Neuronal stem cell (in vitro differentiated cells): Measurements from ENCODE around the gene ANKRD44.
A peak's percentile ranks its signal among the peaks of the same experiment; 100 is the strongest.

Source experiments
- DNase-seq: peaks from one replicate; pipeline ENCODE4 v3.0.0-alpha.2; 2013; ENCODE audit warnings: low spot score
- H2AFZ ChIP-seq: one replicate; pipeline ENCODE4 v1.6.1; 2013; ENCODE audit warnings: mild to moderate bottlenecking, low read length, inconsistent platforms
- H2AK5ac ChIP-seq: 2 replicates; pipeline ENCODE4 v1.6.1; 2013; ENCODE audit warnings: low read depth, mild to moderate bottlenecking, inconsistent platforms, low read length, moderate library complexity, mixed read lengths
- H2BK120ac ChIP-seq: 2 replicates; pipeline ENCODE4 v1.6.1; 2013; ENCODE audit warnings: low read depth, mild to moderate bottlenecking, inconsistent platforms, low read length, moderate library complexity, mixed read lengths
- H2BK12ac ChIP-seq: one replicate; pipeline ENCODE4 v1.6.1; 2013; ENCODE audit warnings: low read length, inconsistent platforms
- H2BK15ac ChIP-seq: 2 replicates; pipeline ENCODE4 v1.6.1; 2013; ENCODE audit warnings: mild to moderate bottlenecking, low read length, inconsistent platforms, mixed read lengths
- H2BK5ac ChIP-seq: one replicate; pipeline ENCODE4 v1.6.1; 2013; ENCODE audit warnings: inconsistent platforms, mild to moderate bottlenecking, low read length, moderate library complexity
- H3K14ac ChIP-seq: one replicate; pipeline ENCODE4 v1.6.1; 2013; ENCODE audit warnings: low read length, inconsistent platforms
- H3K18ac ChIP-seq: 2 replicates; pipeline ENCODE4 v1.6.1; 2013; ENCODE audit warnings: low read length, inconsistent platforms
- H3K23ac ChIP-seq: 2 replicates; pipeline ENCODE4 v1.6.1; 2013; ENCODE audit warnings: low read depth, mild to moderate bottlenecking, mixed read lengths, low read length, inconsistent platforms; ENCODE audit not compliant: poor library complexity
- H3K27ac ChIP-seq: replicated peaks from 3 replicates; pipeline ENCODE4 v1.5.1; 2013; ENCODE audit warnings: low read length, inconsistent platforms
- H3K27me3 ChIP-seq, 3 experiments: 2 replicates each; pipeline ENCODE4 v1.6.1; 2013; ENCODE audit warnings: low read length in 3 of 3, mild to moderate bottlenecking in 2 of 3, inconsistent platforms in 1 of 3, low read depth in 1 of 3, mixed read lengths in 1 of 3, moderate library complexity in 1 of 3; ENCODE audit not compliant: control insufficient read depth in 3 of 3, insufficient read depth in 3 of 3
- H3K36me3 ChIP-seq, 2 donors: replicated peaks in 1 of 2; 2 replicates each; pipeline ENCODE4 v1.6.1; 2013; ENCODE audit warnings: low read length in 2 of 2; ENCODE audit not compliant: control insufficient read depth in 2 of 2, insufficient read depth in 2 of 2
- H3K4ac ChIP-seq: 2 replicates; pipeline ENCODE4 v1.6.1; 2013; ENCODE audit warnings: inconsistent platforms, mild to moderate bottlenecking, low read length, moderate library complexity
- H3K4me1 ChIP-seq, 2 donors: 1 replicate in 1 of 2; 2 replicates in 1 of 2; pipeline ENCODE4 v1.6.1; 2013; ENCODE audit warnings: low read length in 2 of 2, low read depth in 1 of 2; ENCODE audit not compliant: control insufficient read depth in 2 of 2, insufficient read depth in 1 of 2
- H3K4me2 ChIP-seq: one replicate; pipeline ENCODE4 v1.6.1; 2013; ENCODE audit warnings: mild to moderate bottlenecking, low read length, inconsistent platforms; ENCODE audit not compliant: insufficient read depth, poor library complexity, severe bottlenecking
- H3K4me3 ChIP-seq, 2 donors: 2 replicates each; pipeline ENCODE4 v1.5.1; 2013; ENCODE audit warnings: low read length in 2 of 2, mild to moderate bottlenecking in 2 of 2, inconsistent platforms in 1 of 2, moderate library complexity in 1 of 2
- H3K79me1 ChIP-seq: one replicate; pipeline ENCODE4 v1.6.1; 2013; ENCODE audit warnings: low read depth, mild to moderate bottlenecking, inconsistent platforms, low read length, moderate library complexity
- H3K9ac ChIP-seq: one replicate; pipeline ENCODE4 v1.6.1; 2013; ENCODE audit warnings: mild to moderate bottlenecking, low read depth, low read length, inconsistent platforms; ENCODE audit not compliant: poor library complexity
- H3K9me3 ChIP-seq, 2 donors: replicated peaks in 1 of 2; 2 replicates each; pipeline versions ENCODE3 to v1.6.1; 2013; ENCODE audit warnings: low read length in 2 of 2, mild to moderate bottlenecking in 2 of 2, inconsistent platforms in 1 of 2, low read depth in 1 of 2, mixed read lengths in 1 of 2, moderate library complexity in 1 of 2; ENCODE audit not compliant: control insufficient read depth in 2 of 2, insufficient read depth in 1 of 2
- H4K8ac ChIP-seq: one replicate; pipeline ENCODE4 v1.6.1; 2013; ENCODE audit warnings: low read depth, mild to moderate bottlenecking, inconsistent platforms, low read length, moderate library complexity
- H4K91ac ChIP-seq: one replicate; pipeline ENCODE4 v1.6.1; 2013; ENCODE audit warnings: low read length, low read depth, mild to moderate bottlenecking, inconsistent platforms; ENCODE audit not compliant: poor library complexity
- WGBS, 2 donors: extraction: QIAGEN DNeasy Blood & Tissue Kit; methylation state at CpG; one replicate each; pipeline ENCODE4 v1.1.7; 2013; ENCODE audit warnings: missing lambda C conversion rate in 2 of 2, mixed read lengths in 1 of 2; ENCODE audit not compliant: insufficient read length in 2 of 2, insufficient replicate concordance in 1 of 2; ENCODE audit errors: extremely low coverage in 2 of 2; 5-methylcytosine and 5-hydroxymethylcytosine counted together

ANKRD44 gene

GRCh38 chr2:196970099-196970498, 340.5 kb downstream of the ANKRD44 start:
- peaks cover 0 to 4% of the 10 kb centered on the region in 2 donors for H3K9me3 ChIP-seq
- H2AK5ac ChIP-seq, result no peak overlapping the region
- H3K36me3 ChIP-seq, result no peaks in the 10 kb centered on the region
- WGBS, 2 donors, result no CpG with 5 or more reads among the region's 4 CpGs
- H2AFZ ChIP-seq, result no peak overlapping the region
- H4K91ac ChIP-seq, result no peak overlapping the region
- H3K79me1 ChIP-seq, result no peaks in the 10 kb centered on the region
- H2BK15ac ChIP-seq, result no peak overlapping the region
- no peak overlapping the region for H3K14ac ChIP-seq
- H3K4ac ChIP-seq, result no peak overlapping the region
- H3K27me3 ChIP-seq, result no peaks in the 10 kb centered on the region
- no peak overlapping the region for H3K4me2 ChIP-seq
- no peak overlapping the region for H4K8ac ChIP-seq
- no peak overlapping the region for H3K4me3 ChIP-seq
- no peak overlapping the region for H3K18ac ChIP-seq
- DNase-seq, result no peak
- peaks cover 3 to 11% of the 10 kb centered on the region in 2 donors for H3K4me1 ChIP-seq
- H2BK12ac ChIP-seq, result no peak overlapping the region
- H3K23ac ChIP-seq, result no peak overlapping the region
- H2BK120ac ChIP-seq, result no peak overlapping the region
- H3K27ac ChIP-seq, result no peak overlapping the region
- no peak overlapping the region for H2BK5ac ChIP-seq
- H3K9ac ChIP-seq, result no peak overlapping the region

- H3K18ac ChIP-seq, result no peak overlapping the region
Observed at GRCh38 chr2:196968516-196968915, 342.1 kb downstream of the ANKRD44 start.

GRCh38 chr2:196967775-196968174, 342.8 kb downstream of the ANKRD44 start:
- H3K14ac ChIP-seq, result no peak overlapping the region
- peaks cover 0 to 1% (median 0%) of the 10 kb centered on the region in 3 experiments for H3K27me3 ChIP-seq
- no peaks in the 10 kb centered on the region for H3K36me3 ChIP-seq
- no peak overlapping the region for H3K4me3 ChIP-seq
- no peak overlapping the region for H2AK5ac ChIP-seq
- no peak overlapping the region for H3K9ac ChIP-seq
- H2BK120ac ChIP-seq, result no peak overlapping the region
- no peak overlapping the region for H3K23ac ChIP-seq
- WGBS, 2 donors, result no CpG with 5 or more reads among the region's 3 CpGs
- H3K4me1 ChIP-seq, result peaks cover 3 to 11% of the 10 kb centered on the region in 2 donors
- H3K4me2 ChIP-seq, result no peak overlapping the region
- no peak overlapping the region for H4K91ac ChIP-seq
- no peak overlapping the region for H3K18ac ChIP-seq
- H2AFZ ChIP-seq, result no peak overlapping the region
- no peak overlapping the region for H2BK5ac ChIP-seq
- H3K9me3 ChIP-seq, result peaks cover 0 to 4% of the 10 kb centered on the region in 2 donors
- no peaks in the 10 kb centered on the region for H3K79me1 ChIP-seq
- H2BK12ac ChIP-seq, result no peak overlapping the region
- no peak overlapping the region for H2BK15ac ChIP-seq
- no peak overlapping the region for H3K27ac ChIP-seq
- no peak for DNase-seq
- H4K8ac ChIP-seq, result no peak overlapping the region
- no peak overlapping the region for H3K4ac ChIP-seq

More at GRCh38 chr2:196968516-196968915, 342.1 kb downstream of the ANKRD44 start:
- WGBS, 2 donors, result no CpG with 5 or more reads among the region's 1 CpG
- H3K4me1 ChIP-seq, result peaks cover 3 to 11% of the 10 kb centered on the region in 2 donors
- H3K23ac ChIP-seq, result no peak overlapping the region
- no peak overlapping the region for H4K91ac ChIP-seq
- H2BK120ac ChIP-seq, result no peak overlapping the region
- no peak overlapping the region for H2AFZ ChIP-seq
- no peaks in the 10 kb centered on the region for H3K27me3 ChIP-seq
- H4K8ac ChIP-seq, result no peak overlapping the region
- H3K27ac ChIP-seq, result no peak overlapping the region
- H2BK12ac ChIP-seq, result no peak overlapping the region
- no peak overlapping the region for H2BK15ac ChIP-seq
- DNase-seq, result no peak
- no peak overlapping the region for H3K4me3 ChIP-seq
- H3K9me3 ChIP-seq, result peaks cover 0 to 4% of the 10 kb centered on the region in 2 donors
- H2AK5ac ChIP-seq, result no peak overlapping the region
- H3K4ac ChIP-seq, result no peak overlapping the region
- no peak overlapping the region for H3K14ac ChIP-seq
- no peak overlapping the region for H2BK5ac ChIP-seq
- no peak overlapping the region for H3K4me2 ChIP-seq
- no peak overlapping the region for H3K9ac ChIP-seq
- no peaks in the 10 kb centered on the region for H3K36me3 ChIP-seq
- H3K79me1 ChIP-seq, result no peaks in the 10 kb centered on the region

- no peak overlapping the region for H2BK15ac ChIP-seq
- H3K9me3 ChIP-seq, result peaks cover 0 to 4% of the 10 kb centered on the region in 2 donors
- H3K36me3 ChIP-seq, result no peaks in the 10 kb centered on the region
- H4K8ac ChIP-seq, result no peak overlapping the region
- H4K91ac ChIP-seq, result no peak overlapping the region
- H2BK120ac ChIP-seq, result no peak overlapping the region
- H3K4me3 ChIP-seq, result no peak overlapping the region
- H2BK12ac ChIP-seq, result no peak overlapping the region
- peak overlapping the region; percentile 50 for H2AFZ ChIP-seq
- peaks cover 3 to 11% of the 10 kb centered on the region in 2 donors for H3K4me1 ChIP-seq
- peaks cover 0 to 1% (median 0%) of the 10 kb centered on the region in 3 experiments for H3K27me3 ChIP-seq
- no peak overlapping the region for H3K4me2 ChIP-seq
- no peak overlapping the region for H3K4ac ChIP-seq
- no peak overlapping the region for H3K23ac ChIP-seq
- no peak overlapping the region for H2BK5ac ChIP-seq
- H3K18ac ChIP-seq, result no peak overlapping the region
- no peak overlapping the region for H3K9ac ChIP-seq
- H3K14ac ChIP-seq, result no peak overlapping the region
- no CpG with 5 or more reads among the region's 7 CpGs for WGBS, 2 donors
- no peaks in the 10 kb centered on the region for H3K79me1 ChIP-seq
- no peak overlapping the region for H3K27ac ChIP-seq
- H2AK5ac ChIP-seq, result no peak overlapping the region
- no peak for DNase-seq
Observed at GRCh38 chr2:196967116-196967515, 343.5 kb downstream of the ANKRD44 start.
